SK-N-SH treated with all-trans-retinoic acid at 6 μM for 48 hours (cell line): Measurements from ENCODE around the gene MAP3K13.

ENCODE experiments used
- ATAC-seq: fragments of 200-7000 bp; cut with Tn5 transposase; 3 replicates; pipeline ENCODE4 v1.9.1; 2020; ENCODE audit warnings: mild to moderate bottlenecking, moderate library complexity
- ARNTL ChIP-seq: fragments of 450-650 bp; formaldehyde crosslinking; IDR thresholded peaks from 2 replicates; pipeline ENCODE4 v1.5.0; 2020; ENCODE audit warnings: low read depth, mild to moderate bottlenecking, moderate library complexity, borderline replicate concordance
- BACH2 ChIP-seq: fragments of 250-450 bp; sonication (Bioruptor Pico); IDR thresholded peaks from 2 replicates; pipeline ENCODE4 v1.9.0; 2021; ENCODE audit warnings: mild to moderate bottlenecking, borderline replicate concordance
- CREB5 ChIP-seq: fragments of 250-450 bp; sonication (Bioruptor Pico); IDR thresholded peaks from 2 replicates; pipeline ENCODE4 v1.5.1; 2020; ENCODE audit warnings: low read depth, mild to moderate bottlenecking, moderate library complexity
- CSRNP3 ChIP-seq: fragments of 250-450 bp; sonication (Bioruptor Pico); IDR thresholded peaks from 2 replicates; pipeline ENCODE4 v1.5.1; 2021; ENCODE audit warnings: mild to moderate bottlenecking, moderate library complexity
- ESRRG ChIP-seq: fragments of 250-450 bp; sonication (Bioruptor Pico); IDR thresholded peaks from 2 replicates; pipeline ENCODE4 v1.6.1; 2021; ENCODE audit warnings: mild to moderate bottlenecking
- GLIS3 ChIP-seq: fragments of 250-450 bp; sonication (Bioruptor Pico); IDR thresholded peaks from 2 replicates; pipeline ENCODE4 v1.5.0; 2020; ENCODE audit warnings: mild to moderate bottlenecking, moderate library complexity
- ISL1 ChIP-seq: fragments of 250-450 bp; sonication (Bioruptor Pico); IDR thresholded peaks from 2 replicates; pipeline ENCODE4 v2.1.2; 2022; ENCODE audit warnings: mild to moderate bottlenecking, moderate library complexity
- OSR1 ChIP-seq: fragments of 250-450 bp; sonication (Bioruptor Pico); IDR thresholded peaks from 2 replicates; pipeline ENCODE4 v1.8.0; 2022; ENCODE audit warnings: moderate library complexity, mild to moderate bottlenecking, inconsistent platforms
- POU6F1 ChIP-seq: fragments of 250-450 bp; sonication (Bioruptor Pico); IDR thresholded peaks from 2 replicates; pipeline ENCODE4 v1.8.0; 2021; ENCODE audit warnings: low read depth, mild to moderate bottlenecking, moderate library complexity, borderline replicate concordance
- PPARA ChIP-seq: fragments of 250-450 bp; sonication (Bioruptor Pico); IDR thresholded peaks from 2 replicates; pipeline ENCODE4 v1.5.0; 2020; ENCODE audit warnings: mild to moderate bottlenecking, borderline replicate concordance
- RARB ChIP-seq: fragments of 250-450 bp; sonication (Bioruptor Pico); IDR thresholded peaks from 2 replicates; pipeline ENCODE4 v1.8.0; 2021; ENCODE audit warnings: mild to moderate bottlenecking, moderate library complexity
- TSHZ2 ChIP-seq: fragments of 250-450 bp; sonication (Bioruptor Pico); IDR thresholded peaks from 2 replicates; pipeline ENCODE4 v1.5.0; 2020; ENCODE audit warnings: mild to moderate bottlenecking, moderate library complexity
- ZC3H10 ChIP-seq: fragments of 250-450 bp; sonication (Bioruptor Pico); IDR thresholded peaks from 2 replicates; pipeline ENCODE4 v1.5.1; 2021; ENCODE audit warnings: mild to moderate bottlenecking, moderate library complexity
- ZFP3 ChIP-seq: fragments of 250-450 bp; sonication (Bioruptor Pico); IDR thresholded peaks from 2 replicates; pipeline ENCODE4 v1.5.0; 2020; ENCODE audit warnings: mild to moderate bottlenecking, moderate library complexity
- ZFP30 ChIP-seq: fragments of 450-650 bp; formaldehyde crosslinking; IDR thresholded peaks from 2 replicates; pipeline ENCODE4 v1.5.0; 2022; ENCODE audit warnings: mild to moderate bottlenecking, moderate library complexity
- ZNF565 ChIP-seq: fragments of 450-650 bp; formaldehyde crosslinking; conservative IDR thresholded peaks from 2 replicates; pipeline ENCODE4 v1.5.0; 2020; ENCODE audit warnings: low read depth, mild to moderate bottlenecking, moderate library complexity
- ZNF70 ChIP-seq: fragments of 450-650 bp; formaldehyde crosslinking; IDR thresholded peaks from 2 replicates; pipeline ENCODE4 v1.5.0; 2020; ENCODE audit warnings: mild to moderate bottlenecking, moderate library complexity
- ZNF8 ChIP-seq: fragments of 450-650 bp; formaldehyde crosslinking; IDR thresholded peaks from 2 replicates; pipeline ENCODE4 v1.5.0; 2020; ENCODE audit warnings: mild to moderate bottlenecking, moderate library complexity

The MAP3K13 gene

DNA sequence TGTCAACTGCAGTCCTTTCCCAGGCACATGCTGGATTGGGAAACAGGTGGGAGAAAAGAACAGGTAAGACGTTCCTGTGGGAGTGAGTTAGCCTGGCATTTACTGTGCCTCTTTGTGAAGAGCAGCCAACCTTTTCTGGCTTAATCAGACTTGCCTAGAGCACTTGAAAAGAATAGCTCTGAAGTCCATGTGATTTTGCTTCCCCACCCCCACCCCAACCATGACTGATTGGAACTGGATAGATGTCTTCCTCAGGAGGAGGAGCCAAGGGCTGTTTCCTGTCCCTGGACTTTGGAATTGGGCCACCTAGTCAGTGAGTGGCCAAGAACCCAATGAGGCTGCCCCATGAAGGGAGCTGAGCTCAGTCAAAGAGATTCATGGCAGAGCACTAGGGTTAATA, 140.6 kb downstream of the MAP3K13 start (continued):
- TF ChIP-seq TSHZ2 (no peak), CSRNP3 (no peak), ZNF565 (CRISPR knock-in tag) (no peak), ISL1 (no peak), ZFP3 (CRISPR knock-in tag) (no peak), POU6F1 (CRISPR knock-in tag) (no peak), RARB (CRISPR knock-in tag) (no peak), CREB5 (CRISPR knock-in tag) (no peak)
- TF ChIP-seq, all 23 proteins: peak for 0

GRCh38 chr3:185504636-185505035, 141.7 kb downstream of the MAP3K13 start:
- TF ChIP-seq RARB (CRISPR knock-in tag) (no peak), ZNF8 (CRISPR knock-in tag) (no peak), ZNF70 (CRISPR knock-in tag) (no peak), ISL1 (no peak), BACH2 (CRISPR knock-in tag) (no peak), OSR1 (CRISPR knock-in tag) (no peak), PPARA (CRISPR knock-in tag) (no peak)
- ATAC-seq = no peak

DNA sequence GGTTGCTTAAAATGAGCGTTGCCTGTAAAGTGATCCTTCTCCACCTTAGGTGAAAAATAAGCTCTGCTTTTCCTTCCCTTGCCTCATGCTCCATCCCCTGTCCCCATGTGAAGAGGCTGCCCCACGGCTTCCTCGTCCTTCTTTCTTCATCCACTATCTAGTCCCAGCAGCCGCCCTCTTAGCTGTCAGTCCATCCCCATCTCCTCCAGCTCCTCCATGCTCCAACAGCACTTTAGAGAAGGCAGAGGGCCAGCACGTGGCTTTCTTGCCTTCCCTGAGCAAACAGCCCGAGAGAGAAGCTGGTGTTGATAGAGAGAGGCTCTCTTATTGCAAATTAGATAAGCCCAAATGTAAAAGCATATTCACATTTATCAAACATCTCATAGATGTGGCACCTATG, 144.9 kb downstream of the MAP3K13 start:
- no peak for ATAC-seq
- TF ChIP-seq TSHZ2 (no peak), ZC3H10 (CRISPR knock-in tag) (no peak), BACH2 (CRISPR knock-in tag) (no peak), CREB5 (CRISPR knock-in tag) (no peak), GLIS3 (no peak), ISL1 (no peak), PPARA (CRISPR knock-in tag) (no peak), ZFP30 (no peak), ZFP3 (CRISPR knock-in tag) (no peak), ESRRG (no peak), ARNTL (no peak)
